Activated naive CD8-positive, alpha-beta T cell treated with anti-CD3 and anti-CD28 coated beads for 36 hours (primary cell): ENCODE results near the gene TBX2. TPM values are rescaled to one million over a fixed set of nuclear protein-coding genes. Genes with fewer than 3 reads are reported as not detected.
A peak's percentile ranks its signal among the peaks of the same experiment; 100 is the strongest.
"Not testable (repeated sequence)": the region's sequence is repeated elsewhere in the genome, so short reads cannot be mapped to it uniquely, and the experiment has no call there.

ENCODE experiments used
- DNase-seq: peaks from one replicate; pipeline ENCODE4 v3.0.0; 2021
- H3K27ac Mint-ChIP-seq: one replicate; pipeline ENCODE4 v1.8.0; 2022; ENCODE audit warnings: mild to moderate bottlenecking, moderate library complexity, mixed read lengths
- H3K27me3 Mint-ChIP-seq: one replicate; pipeline ENCODE4 v1.8.0; 2022; ENCODE audit warnings: mild to moderate bottlenecking, mixed read lengths
- H3K36me3 Mint-ChIP-seq: one replicate; pipeline ENCODE4 v1.8.0; 2021; ENCODE audit warnings: mild to moderate bottlenecking, mixed read lengths
- H3K4me1 Mint-ChIP-seq: one replicate; pipeline ENCODE4 v1.8.0; 2021; ENCODE audit warnings: mixed read lengths
- H3K4me3 Mint-ChIP-seq: one replicate; pipeline ENCODE4 v1.8.0; 2022; ENCODE audit warnings: mild to moderate bottlenecking, moderate library complexity, mixed read lengths
- H3K9me3 Mint-ChIP-seq: one replicate; pipeline ENCODE4 v1.8.0; 2022; ENCODE audit warnings: mixed read lengths
- total RNA-seq, 2 experiments: library from RNA; stranded (reverse); gene quantifications; one replicate each; pipeline ENCODE4 v1.2.3, GENCODE V29; 2021

Gene TBX2
- total RNA-seq, 2 experiments from 2014 or later: not detected

GRCh38 chr17:61440697-61441096 lies 41.1 kb downstream of the TBX2 start:
- Mint-ChIP-seq H3K36me3 (peaks cover 2% of the 10 kb centered on the region), H3K4me3 (no peak overlapping the region), H3K9me3 (peaks cover 18% of the 10 kb centered on the region), H3K4me1 (peaks cover 3% of the 10 kb centered on the region), H3K27ac (no peak overlapping the region), H3K27me3 (peaks cover 47% of the 10 kb centered on the region)
- no peak for DNase-seq

DNA sequence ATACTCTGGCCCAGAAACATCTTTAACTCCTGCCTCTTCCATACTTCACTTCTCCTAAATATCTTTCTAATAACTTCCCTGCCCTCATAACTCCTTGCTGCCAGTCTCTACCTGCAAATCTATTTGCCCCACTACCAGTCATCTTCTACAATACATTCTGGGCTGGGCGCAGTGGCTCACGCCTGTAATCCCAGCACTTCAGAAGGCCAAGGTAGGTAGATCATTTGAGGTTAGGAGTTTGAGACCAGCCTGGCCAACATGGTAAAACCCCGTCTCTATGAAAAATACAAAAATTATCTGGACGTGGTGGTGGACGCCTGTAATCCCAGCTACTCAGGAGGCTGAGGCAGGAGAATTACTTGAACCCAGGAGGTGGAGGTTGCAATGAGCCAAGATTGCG lies 41.9 kb downstream of the TBX2 start:
- H3K4me3 Mint-ChIP-seq: not testable (repeated sequence)

DNA sequence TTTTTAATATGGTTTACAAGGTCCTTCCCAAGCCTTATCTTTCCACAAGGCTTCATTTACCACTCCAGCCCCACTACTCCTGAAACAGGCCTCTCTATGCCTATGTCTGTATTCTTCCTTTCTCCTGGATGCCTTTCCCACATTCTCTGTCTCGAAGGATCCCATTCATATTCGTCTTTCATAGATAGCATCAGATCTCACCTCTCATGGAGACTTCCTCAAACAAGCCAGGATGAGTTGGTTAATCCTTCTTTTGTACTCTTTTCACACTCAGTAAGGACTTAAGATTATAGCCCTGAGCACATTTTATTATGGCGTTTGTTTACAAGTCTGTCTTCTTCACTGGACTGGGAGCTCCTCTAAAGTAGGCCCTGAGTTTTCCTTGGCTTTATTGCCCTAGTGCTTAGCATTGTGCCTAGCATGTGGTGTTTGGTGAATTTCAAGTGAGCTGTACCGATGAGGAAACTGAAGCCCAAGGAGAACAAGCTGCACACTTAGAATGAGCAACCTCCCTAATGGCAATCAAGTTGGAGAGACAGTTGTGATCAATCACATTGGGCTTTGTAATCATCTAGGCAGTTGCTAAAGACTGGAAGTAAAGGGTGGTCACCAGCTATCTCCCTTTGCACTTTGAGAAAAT lies 42.6 kb downstream of the TBX2 start:
- Mint-ChIP-seq H3K9me3 (peaks cover 13% of the 10 kb centered on the region), H3K4me3 (no peak overlapping the region), H3K36me3 (peaks cover 2% of the 10 kb centered on the region), H3K27me3 (peaks cover 47% of the 10 kb centered on the region), H3K27ac (no peak overlapping the region), H3K4me1 (peaks cover 3% of the 10 kb centered on the region)
- no peak for DNase-seq

More for the DNA sequence above, 41.9 kb downstream of the TBX2 start:
- peaks cover 51% of the 10 kb centered on the region for H3K27me3 Mint-ChIP-seq
- not testable (repeated sequence) for H3K4me1 Mint-ChIP-seq, H3K27ac Mint-ChIP-seq, DNase-seq, H3K36me3 Mint-ChIP-seq
- H3K9me3 Mint-ChIP-seq: peaks cover 17% of the 10 kb centered on the region

DNA sequence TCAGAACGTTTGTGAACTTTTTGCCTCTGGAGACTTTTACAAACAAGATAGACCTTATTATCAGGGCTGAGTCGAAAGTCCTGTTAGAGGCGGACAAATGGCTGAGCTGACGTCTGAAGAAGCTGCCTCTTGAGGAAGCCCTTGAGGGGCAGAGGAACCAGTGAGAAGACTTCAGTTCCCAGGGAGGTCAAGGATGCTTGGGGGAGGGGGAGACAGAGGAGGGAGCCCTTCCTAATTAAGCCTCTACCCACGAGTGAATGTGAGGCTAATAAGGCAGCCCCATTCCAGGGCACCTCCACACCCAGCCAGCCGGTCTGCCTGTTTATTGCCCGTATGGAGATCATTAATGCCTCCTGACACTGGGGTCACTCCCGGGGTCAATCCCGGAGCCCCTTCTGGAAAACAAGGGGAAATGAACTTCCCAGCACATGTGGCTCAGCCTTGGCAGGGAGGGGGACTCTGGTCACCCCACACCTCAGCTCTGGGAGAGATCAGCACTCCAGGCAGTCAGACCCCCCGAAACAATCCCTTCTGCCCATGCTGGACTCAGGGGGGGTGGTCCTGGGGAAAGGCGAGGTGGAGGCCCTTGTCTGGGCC lies 43.3 kb downstream of the TBX2 start:
- Mint-ChIP-seq H3K4me1 (peaks cover 3% of the 10 kb centered on the region), H3K9me3 (peaks cover 7% of the 10 kb centered on the region), H3K4me3 (no peak overlapping the region), H3K27ac (no peak overlapping the region), H3K36me3 (peaks cover 2% of the 10 kb centered on the region), H3K27me3 (peaks cover 42% of the 10 kb centered on the region)
- DNase-seq: no peak

DNA sequence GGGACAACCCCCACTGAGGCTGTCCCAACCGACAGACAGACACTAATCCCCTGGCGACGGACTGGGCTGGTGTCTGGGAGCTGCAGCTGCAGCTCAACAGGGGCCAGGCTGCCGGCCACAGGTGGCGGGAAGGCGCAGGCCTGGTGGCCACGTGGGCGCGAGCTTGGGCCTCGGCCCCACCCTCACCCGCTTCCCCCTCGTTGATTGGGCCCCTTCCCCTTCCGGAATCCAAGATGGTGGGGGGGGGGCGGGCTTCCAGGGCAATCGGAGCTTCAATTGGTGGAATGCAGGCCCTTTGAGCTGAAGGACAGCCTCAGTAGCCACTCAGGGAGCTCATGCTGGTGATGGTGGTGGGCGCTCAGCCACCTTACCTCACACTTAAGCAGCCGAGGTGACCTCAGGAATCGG lies 43.8 kb downstream of the TBX2 start:
- Mint-ChIP-seq H3K9me3 (peaks cover 6% of the 10 kb centered on the region), H3K4me3 (no peak overlapping the region), H3K27me3 (peaks cover 42% of the 10 kb centered on the region), H3K36me3 (peaks cover 2% of the 10 kb centered on the region), H3K27ac (no peak overlapping the region), H3K4me1 (peaks cover 3% of the 10 kb centered on the region)
- no peak for DNase-seq

DNA sequence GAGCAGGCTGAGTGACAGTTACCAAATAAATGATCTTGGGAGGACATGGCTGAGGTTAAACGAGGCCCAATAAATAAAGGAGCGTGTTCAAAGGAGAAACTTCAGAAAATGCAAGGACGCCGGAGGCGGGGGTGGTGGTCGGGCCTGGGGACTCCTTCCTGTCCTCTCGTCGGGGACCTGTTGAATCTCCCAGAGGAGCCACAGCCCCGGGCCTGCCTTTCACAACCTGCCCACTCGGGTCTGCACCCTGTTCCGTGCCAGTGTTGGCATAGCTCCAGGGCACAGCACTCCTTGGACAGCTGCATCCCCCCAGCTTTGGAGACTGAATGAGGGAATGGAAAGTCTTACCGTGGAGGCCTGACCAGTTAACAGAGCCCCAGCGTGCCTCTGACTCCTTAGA lies 44.4 kb downstream of the TBX2 start:
- peaks cover 5% of the 10 kb centered on the region for H3K9me3 Mint-ChIP-seq
- H3K27ac Mint-ChIP-seq: no peak overlapping the region
- peaks cover under 1% of the 10 kb centered on the region for H3K36me3 Mint-ChIP-seq
- DNase-seq: no peak
- H3K4me1 Mint-ChIP-seq: peaks cover 3% of the 10 kb centered on the region
- H3K27me3 Mint-ChIP-seq: peaks cover 41% of the 10 kb centered on the region
- H3K4me3 Mint-ChIP-seq: no peak overlapping the region

- H3K27ac Mint-ChIP-seq: no peak overlapping the region
- H3K36me3 Mint-ChIP-seq: no peaks in the 10 kb centered on the region
- no peak overlapping the region for H3K4me3 Mint-ChIP-seq
- H3K9me3 Mint-ChIP-seq: peaks cover 3% of the 10 kb centered on the region
- H3K4me1 Mint-ChIP-seq: peaks cover 3% of the 10 kb centered on the region
- peaks cover 44% of the 10 kb centered on the region for H3K27me3 Mint-ChIP-seq
- no peak for DNase-seq
Observed at GRCh38 chr17:61444831-61445230, 45.2 kb downstream of the TBX2 start.

GRCh38 chr17:61447358-61447757 lies 47.7 kb downstream of the TBX2 start:
- Mint-ChIP-seq H3K27ac (no peak overlapping the region), H3K4me1 (no peaks in the 10 kb centered on the region), H3K4me3 (no peak overlapping the region), H3K27me3 (peaks cover 48% of the 10 kb centered on the region), H3K9me3 (no peaks in the 10 kb centered on the region), H3K36me3 (no peaks in the 10 kb centered on the region)
- no peak for DNase-seq

DNA sequence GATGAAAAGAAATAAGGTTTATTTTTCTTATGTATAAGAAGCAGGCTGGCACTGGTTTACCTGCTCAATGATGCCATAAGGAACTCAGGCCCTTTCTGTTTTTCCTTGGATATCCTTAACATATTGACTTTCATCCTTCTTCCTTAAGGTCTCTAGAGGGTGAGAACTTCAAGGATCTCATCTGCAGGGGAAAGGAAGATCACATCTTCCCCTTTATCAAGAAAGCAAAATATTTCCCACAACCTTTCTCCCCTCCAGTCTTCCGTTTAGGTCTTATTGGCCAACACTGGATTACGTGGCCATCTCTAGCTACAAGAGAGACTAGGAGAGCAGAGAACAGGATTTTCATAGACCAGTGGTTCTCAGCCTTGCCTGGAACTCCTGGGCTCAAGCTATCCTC lies 48.4 kb downstream of the TBX2 start:
- peaks cover 50% of the 10 kb centered on the region for H3K27me3 Mint-ChIP-seq

DNA sequence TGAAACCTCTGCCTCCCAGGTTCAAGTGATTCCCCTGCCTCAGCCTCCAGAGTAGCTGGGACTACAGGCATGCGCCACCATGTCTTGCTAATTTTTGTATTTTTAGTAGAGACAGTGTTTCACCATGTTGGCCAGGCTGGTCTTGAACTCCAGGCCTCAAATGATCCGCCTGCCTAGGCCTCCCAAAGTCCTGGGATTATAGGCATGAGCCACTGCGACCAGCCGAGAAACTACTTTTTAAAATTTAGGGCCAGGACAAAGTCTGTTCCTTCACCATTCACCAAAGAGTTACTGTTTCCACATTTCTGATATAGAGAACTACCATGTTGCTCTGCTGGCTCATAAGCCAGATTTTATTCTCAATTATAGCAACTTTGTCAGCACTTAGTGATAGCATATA lies 49.5 kb downstream of the TBX2 start:
- H3K4me1 Mint-ChIP-seq, H3K4me3 Mint-ChIP-seq, H3K9me3 Mint-ChIP-seq, H3K36me3 Mint-ChIP-seq, H3K27ac Mint-ChIP-seq, DNase-seq: not testable (repeated sequence)
- H3K27me3 Mint-ChIP-seq: peaks cover 59% of the 10 kb centered on the region

More for the DNA sequence above, 48.4 kb downstream of the TBX2 start:
- DNase-seq: no peak
- Mint-ChIP-seq H3K4me1 (peaks cover 5% of the 10 kb centered on the region), H3K27ac (no peak overlapping the region), H3K4me3 (no peak overlapping the region), H3K36me3 (no peaks in the 10 kb centered on the region), H3K9me3 (no peaks in the 10 kb centered on the region)

GRCh38 chr17:61449707-61450640 lies 50.3 kb downstream of the TBX2 start:
- no peak overlapping the region for H3K4me3 Mint-ChIP-seq
- DNase-seq: no peak
- peaks cover 10% of the 10 kb centered on the region for H3K4me1 Mint-ChIP-seq
- H3K9me3 Mint-ChIP-seq: no peaks in the 10 kb centered on the region
- no peaks in the 10 kb centered on the region for H3K36me3 Mint-ChIP-seq
- no peak overlapping the region for H3K27ac Mint-ChIP-seq
- peaks cover 63% of the 10 kb centered on the region for H3K27me3 Mint-ChIP-seq

DNA sequence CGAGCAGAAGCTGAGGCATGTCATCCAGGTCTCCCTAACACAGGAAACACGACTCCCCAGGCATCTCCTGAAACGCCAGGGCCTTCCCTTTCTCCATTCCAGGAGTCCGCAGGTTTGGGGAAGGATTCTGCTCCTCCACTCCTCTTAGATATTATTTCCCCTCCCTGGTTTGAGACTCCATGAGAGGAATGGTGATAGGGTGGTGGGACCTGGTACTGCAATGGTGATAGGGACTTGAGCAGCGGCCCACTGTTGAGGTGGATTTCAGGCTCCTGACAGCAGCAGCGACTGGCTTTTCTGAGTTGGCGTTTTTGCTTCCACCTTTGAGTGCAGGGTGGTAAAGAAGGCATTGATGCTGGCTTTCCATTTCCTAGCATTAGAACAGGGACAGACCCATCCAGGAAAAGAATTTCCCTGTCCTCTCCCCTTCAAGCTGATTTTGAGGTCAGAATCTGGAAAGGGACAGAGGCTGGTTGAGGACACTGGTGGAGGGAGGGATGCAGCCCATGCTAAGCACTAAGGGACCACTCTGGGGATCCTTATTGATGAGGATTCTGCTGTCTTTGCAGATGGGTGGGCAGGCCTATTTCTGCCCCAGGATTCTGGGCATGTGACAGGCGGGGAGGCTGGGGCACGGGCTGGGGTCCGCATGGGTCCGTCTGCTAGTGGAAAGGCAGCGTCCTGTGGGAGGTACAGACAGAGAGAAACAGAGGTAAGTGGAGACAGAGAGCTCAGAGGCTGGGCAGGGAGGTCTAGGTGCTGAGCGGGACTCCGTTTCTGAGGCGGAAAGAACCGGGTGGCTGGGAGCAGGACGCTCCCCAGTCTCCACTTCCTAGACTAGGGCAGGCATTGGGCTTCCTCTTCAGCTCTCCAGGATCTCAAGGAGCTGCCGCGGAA lies 51.2 kb downstream of the TBX2 start:
- no peak overlapping the region for H3K27ac Mint-ChIP-seq
- no peak for DNase-seq
- no peaks in the 10 kb centered on the region for H3K36me3 Mint-ChIP-seq
- peaks cover 12% of the 10 kb centered on the region for H3K4me1 Mint-ChIP-seq
- H3K4me3 Mint-ChIP-seq: peak overlapping the region; percentile 26
- H3K9me3 Mint-ChIP-seq: no peaks in the 10 kb centered on the region
- H3K27me3 Mint-ChIP-seq: peaks cover 63% of the 10 kb centered on the region

GRCh38 chr17:61451538-61452300 lies 52.1 kb downstream of the TBX2 start:
- DNase-seq: no peak
- Mint-ChIP-seq H3K4me3 (no peak overlapping the region), H3K9me3 (no peaks in the 10 kb centered on the region), H3K4me1 (peaks cover 12% of the 10 kb centered on the region), H3K27me3 (peaks cover 64% of the 10 kb centered on the region), H3K36me3 (no peaks in the 10 kb centered on the region), H3K27ac (no peak overlapping the region)
